Anterior cingulate cortex (tissue), 58 donors: ENCODE measurements around the gene CDH4.
A peak's percentile ranks its signal among the peaks of the same experiment; 100 is the strongest.

Experiments used
- DNase-seq, 58 donors: peaks; one replicate each; lab custom pipeline; 2025; lab: John Stamatoyannopoulos, UW

Gene CDH4

DNA sequence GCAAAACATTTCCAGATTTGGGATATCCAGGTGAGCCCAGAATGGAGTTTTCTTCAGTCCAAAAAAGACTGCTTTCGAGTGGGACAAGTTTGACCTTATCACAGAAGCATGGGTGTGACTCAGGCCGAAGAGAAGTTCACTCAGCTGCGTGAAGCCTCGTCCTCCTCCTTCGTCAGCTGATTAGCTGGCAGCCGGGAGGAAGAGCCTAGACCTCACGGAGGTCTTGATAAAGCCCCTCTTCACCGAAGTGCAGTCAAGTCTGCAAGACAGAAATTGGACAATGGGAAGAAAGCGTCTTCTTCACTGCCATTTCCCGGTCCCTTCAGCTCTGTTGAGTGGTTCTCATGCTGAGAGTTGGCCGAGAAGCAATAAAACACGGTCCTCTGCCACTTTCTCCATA is 449.7 kb downstream of the CDH4 start:
- no peak for DNase-seq

DNA sequence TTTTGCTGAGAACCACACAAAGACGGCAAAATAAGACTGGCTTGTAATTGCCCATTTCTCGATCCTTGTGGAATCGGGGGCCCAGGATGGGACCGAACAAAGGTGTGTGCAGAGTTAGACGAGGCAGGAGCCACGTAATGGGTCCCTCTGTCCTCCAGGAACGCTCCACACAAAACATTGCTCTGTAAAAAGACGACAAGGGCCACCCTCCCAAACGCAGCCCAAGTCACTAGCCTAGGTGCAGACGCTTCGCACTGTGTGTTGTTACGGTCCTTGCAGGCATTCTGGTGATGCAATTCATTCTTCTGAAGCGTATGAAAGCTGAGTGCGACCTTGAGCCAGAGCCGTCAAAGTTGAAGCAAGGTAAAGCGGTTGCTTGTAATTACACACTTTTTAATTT is 450.2 kb downstream of the CDH4 start:
- DNase-seq, result no peak

DNA sequence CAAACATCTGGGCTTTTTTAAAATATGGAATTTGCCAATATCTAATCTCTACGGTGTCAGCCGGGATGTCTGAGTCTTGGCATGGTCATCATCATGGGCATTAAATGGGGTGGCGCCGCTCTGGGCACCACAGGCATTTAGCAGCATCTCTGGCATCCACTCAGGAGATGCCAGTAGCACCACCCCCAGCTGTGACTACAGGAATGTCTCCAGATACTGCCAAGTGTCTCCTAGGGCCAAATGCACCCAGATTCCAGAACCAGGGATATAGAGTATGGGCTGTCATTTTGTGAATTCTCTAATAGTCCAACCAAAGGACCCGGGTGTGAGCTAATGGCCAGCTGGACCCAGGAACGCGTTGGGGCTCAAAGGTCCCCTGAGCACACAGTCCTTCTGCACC is 452.6 kb downstream of the CDH4 start:
- DNase-seq, result no peak

DNA sequence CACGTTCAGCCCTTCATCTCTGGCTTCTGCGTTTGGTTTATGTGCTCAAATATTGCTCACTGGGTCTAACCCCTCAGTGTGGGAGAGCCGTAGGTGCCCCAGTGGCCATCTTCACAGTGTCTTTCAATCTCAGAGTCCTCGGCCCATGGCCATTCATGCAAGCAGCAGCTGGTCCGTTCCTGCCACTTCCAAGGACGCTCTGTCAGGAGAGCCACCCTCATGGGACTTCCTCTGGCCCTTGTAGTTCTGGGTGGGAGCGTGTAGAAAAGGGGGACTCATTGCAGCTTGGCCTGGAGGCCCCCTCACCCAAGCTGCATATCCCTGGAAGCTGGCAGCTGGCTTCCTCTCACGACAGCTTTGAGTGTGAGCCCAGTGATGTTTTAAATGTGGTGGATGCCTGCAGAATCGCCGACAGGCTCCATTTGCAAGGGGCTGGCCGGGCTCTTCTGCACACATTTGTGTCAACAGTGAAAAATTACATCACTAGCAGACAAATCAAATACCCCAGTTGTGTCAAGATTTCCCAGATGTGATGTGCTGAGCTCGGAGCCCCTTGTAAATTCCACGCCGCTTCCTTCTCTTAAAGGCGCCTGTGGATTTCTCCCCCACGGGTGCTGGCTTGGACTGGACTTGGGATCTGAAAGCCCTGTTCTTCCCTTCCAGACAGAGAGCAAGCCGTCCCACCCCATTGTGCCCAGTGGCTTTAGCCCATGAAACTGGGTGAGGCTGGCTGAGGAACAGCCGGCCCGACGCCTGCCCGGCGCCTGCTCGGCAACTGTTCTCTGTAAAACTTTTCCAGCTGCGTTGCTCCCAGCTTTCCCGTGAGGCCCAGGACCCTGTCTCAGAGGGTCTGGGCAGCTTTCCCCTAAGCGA is 453.6 kb downstream of the CDH4 start:
- DNase-seq, result peak in 3 of 58 donors; percentile 3 to 34 (median 12)

DNA sequence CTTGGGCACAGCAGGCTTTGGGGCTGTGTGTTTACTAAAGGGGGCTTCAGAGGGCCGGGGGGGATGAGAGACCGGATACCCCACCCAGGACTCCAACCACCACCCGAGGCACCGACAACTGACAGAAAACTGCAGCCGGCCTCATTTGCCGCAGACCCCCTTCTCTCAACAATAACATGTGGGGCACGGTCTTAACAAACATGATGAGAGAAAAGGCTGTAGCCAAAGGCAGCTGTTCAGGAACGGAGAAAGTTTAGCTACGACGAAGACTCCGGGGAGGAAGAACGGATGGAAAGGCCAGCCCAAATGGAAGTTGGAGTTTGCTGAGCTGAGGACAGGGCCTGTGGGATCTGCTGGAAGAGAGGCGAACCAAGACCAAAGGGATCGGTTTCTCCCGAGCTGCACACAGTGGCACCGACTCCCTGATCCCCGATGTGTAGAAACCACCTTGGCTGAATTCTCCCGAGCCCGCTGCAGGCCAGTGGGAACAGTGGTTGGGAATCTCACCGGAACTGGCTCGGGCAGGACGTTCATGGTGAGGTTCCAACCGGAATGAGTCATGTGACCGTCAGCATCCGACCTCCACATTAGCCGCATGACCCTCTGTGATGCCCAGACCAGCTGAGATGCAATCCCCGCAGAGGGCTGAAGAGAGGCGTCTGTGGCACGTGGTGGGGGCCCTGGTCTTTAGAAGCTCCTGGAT is 454.3 kb downstream of the CDH4 start:
- no peak for DNase-seq

DNA sequence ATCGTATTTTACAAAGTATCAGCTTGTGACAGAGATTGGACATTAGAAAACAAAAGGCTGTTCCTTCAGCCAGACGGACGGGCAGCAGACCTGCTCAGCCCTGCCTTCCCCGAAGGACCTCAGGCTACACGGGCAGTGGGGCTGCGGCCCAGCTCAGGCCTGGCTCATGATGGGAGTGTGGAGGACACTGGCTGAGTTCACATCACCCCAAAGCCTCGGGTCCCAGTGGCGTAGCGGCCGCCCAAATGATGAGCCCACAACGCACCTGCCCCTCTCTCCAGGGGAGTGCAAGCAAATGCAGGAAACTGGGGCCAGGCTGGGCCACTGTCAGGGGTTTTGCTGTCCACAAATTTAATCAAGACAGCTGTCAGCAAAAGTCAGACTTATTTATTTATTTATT is 456.8 kb downstream of the CDH4 start:
- no peak for DNase-seq

DNA sequence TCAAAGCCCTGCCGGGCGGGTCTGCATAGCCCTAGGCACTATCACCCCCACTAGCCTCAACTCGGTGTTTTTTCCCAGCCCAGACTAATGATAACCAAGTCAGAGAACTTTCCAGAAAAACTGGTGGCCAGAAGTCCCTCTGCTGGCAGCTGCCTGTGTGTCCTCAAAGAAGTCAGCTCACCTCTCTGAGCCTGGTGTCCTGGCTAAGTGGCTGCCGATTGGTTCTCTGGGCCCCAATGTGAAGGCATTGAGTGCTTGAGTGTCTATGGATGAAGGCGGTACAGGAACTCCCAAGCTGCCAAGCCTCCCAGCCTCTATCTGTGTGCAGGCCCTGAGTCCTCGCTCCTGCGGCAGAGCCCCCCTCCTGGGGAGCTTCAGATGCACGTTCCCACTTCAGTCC is 458.0 kb downstream of the CDH4 start:
- DNase-seq, result no peak

DNA sequence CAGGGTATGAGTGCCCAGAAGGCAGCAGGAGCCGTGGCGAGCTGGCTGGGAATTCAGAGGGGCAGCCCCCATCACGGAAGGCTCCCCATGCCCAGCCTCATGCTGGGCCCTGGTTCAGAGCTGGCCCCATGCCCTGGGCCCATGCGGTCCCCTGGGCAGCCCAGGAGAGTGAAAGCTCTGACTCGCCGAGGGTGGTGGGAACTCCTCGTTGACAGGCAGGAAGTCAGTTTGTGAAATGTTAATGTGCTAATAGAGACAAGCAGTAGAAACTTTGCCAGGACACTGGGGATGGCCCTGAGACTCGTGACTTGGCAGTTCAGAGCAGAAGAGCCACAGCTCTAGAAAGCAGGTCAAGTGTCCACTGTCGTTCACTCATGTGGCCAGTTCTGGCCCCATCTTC is 460.6 kb downstream of the CDH4 start:
- DNase-seq, result no peak

DNA sequence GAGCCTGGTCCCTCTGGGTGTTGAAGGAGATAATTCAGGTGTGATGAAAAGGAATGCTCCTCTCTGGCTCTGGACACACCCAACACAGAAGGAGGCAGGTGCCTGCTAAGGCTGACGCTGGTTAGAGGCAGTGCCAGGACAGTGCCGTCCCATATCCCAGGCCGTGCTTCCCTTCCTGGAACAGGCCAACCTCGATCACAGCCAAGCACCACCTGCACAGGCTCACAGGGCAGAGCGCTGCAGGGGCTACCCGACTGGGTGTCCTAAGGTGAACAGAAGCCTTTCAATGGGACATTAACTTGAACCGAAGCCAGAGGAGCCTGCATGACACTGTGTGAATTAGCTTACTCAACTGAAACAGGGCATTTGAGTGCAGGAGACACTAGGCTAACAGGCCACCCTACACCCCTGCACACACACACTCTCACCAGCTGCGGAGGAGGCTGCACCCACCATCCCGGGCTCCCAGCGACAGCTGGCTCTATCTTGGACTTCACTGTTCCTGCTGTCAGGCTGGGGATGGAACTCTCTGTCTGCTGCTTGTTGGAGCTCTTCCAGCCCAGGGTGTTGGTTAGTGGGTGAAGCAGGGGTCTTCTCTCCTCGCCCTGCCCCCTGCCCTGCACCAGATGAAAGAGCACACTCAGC is 466.4 kb downstream of the CDH4 start:
- DNase-seq, result no peak

DNA sequence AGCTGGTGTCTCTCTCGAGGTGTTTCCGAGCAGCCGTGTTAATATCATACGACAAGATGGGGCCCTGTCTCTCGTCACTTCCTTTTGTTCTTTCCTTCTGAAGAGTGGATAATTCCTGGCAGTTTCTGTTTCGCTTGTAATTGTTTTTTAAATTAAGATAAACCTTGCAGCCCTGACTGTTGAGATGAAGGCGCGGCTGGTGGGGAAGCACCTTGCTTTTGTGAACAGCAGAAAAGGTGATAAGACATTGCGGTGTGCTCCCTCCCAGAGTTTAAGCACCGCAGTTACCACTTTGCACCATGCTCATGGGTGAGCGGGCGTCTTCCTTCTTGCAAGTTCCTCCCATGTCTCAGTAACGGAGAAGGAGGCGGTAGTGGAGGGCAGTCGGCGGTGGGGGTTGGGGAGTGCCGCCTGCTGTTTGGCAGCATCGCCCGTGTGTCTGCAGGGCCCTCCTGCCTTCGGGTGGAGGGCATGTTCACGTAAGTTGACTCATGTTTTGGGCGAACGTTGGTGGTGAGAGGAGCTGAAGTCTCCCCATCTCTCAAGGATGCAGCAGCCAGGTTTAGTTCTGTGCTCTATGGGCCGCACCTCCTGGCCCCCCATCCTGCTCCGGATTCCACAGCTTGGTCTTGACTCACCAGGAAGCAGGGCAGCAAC is 467.8 kb downstream of the CDH4 start:
- no peak for DNase-seq

DNA sequence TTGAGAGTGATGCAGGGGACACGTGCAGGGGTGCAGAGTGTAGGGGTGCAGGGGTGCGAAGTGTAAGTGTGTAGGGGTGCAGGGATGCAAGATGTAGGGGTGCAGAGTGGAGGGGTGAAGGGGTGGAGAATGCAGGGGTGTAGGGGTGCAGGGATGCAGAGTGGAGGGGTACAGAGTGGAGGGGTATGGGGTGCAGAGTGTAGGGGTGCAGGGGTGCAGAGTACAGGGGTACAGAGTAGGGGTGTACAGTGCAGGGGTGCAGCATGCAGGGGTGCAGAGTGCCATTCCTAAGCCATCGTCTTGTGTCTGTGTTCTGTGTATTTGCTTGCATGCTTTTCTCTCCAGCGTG is 468.3 kb downstream of the CDH4 start:
- DNase-seq, result no peak

DNA sequence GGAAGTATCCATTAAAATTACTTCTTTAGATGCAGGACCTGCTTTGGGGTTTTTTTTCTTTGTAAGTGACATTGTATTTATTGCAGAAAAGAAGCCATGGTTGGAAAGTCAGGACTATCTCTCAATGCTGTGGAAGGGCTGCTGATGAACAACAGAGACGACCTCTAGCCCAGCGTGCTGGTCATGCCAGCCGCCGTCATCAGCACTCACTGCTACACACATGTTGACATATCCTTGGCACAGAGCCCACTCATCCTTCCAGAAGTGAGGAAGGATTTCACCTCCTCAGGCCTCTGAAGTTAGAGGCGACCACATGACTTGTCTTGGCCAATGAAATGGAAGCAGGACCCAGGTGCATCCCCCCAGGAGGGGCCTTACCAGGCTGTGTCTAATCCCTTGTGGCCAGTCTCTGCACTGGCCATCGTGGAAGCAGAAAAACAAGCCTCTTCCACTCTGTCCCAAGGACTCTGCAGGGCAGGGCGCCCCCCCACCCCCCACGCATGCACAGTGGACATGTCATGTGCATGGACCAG is 470.2 kb downstream of the CDH4 start:
- DNase-seq, result peak in 2 of 58 donors; percentile 6 to 12

DNA sequence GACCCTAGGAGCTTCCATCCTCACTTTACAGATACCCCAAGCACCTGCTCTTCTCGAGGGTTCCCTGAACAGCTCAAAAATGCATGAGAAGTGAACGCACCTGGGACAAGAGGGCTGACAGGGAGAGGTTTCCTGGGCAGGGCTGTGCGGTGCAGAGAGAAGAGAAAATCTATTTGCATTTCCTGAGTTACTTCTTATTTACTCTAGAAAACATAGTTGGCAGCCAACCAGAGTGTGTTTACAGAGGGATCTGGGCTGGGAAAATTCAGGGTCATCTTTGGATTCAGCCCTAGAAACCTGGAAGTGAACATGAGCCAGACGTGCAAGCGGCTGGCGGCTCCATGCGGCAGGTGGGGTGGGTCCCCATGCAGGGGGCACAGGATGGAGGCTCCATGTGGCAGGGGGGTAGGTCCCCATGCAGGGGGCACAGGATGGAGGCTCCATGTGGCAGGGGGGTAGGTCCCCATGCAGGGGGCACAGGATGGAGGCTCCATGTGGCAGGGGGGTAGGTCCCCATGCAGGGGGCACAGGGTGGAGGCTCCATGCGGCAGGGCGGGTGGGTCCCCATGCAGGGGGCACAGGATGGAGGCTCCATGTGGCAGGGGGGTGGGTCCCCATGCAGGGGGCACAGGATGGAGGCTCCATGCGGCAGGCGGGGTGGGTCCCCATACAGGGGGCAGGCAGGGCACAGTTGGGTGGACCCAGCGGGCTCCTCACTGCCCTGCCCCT is 471.6 kb downstream of the CDH4 start:
- no peak for DNase-seq

DNA sequence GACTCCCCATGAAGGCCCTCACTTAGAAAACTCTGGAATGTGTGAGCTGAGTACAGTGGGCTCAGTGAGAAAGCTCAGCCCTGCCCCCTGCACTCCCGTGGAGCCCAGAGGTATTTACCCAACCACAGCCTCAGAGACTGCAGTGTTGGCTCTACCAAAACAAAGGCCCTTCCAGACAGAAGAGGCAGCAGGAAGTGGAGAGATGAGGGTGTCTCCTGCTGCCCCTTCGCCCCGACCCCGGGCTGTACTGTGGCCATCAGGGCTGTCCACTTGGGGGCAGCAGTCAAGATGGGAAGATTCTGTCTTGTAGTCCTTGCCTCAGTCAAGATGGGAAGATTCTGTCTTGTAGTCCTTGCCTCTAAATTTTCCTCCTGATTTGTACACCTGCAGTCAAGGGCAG is 472.3 kb downstream of the CDH4 start:
- DNase-seq, result peak in 2 of 58 donors; percentile 10 to 15

DNA sequence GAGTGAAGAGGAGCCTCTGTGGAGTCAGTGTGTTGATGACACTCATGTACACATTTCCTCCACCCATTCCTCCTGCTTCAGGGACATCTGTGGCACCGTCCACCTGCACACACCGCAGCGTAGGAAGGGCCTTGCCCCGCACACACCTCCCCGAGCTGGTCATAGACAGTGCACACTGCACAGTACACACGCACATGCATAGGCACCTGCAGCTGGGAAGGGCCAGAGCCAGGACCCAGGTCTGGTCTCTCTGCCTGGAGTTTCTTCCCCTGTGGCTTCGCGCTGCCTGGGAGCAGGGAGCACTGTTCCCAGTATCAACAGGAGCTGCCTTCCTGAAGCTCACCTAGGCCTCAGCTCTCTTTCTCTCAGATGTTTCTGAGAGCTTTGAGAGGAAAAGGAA is 473.1 kb downstream of the CDH4 start:
- DNase-seq, result no peak

DNA sequence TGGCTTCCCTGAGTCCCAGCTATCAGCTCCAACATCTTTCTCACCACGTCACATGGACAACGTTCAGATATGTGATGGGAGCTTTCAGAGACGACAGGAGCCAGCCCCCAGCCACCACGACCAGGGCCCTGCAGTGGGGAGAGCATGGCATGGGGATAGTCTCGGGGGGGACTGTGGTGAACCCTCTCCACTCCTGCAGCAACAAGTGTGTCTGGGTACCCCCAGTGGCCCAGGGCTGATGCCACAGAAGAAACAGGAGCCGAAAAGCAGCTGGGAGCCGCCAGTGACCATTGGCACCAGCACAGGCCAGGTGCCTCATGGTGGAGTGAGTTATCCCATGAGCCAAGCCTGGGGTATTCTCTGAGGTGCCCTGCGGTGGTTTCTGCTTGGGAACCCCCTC is 473.9 kb downstream of the CDH4 start:
- no peak for DNase-seq

DNA sequence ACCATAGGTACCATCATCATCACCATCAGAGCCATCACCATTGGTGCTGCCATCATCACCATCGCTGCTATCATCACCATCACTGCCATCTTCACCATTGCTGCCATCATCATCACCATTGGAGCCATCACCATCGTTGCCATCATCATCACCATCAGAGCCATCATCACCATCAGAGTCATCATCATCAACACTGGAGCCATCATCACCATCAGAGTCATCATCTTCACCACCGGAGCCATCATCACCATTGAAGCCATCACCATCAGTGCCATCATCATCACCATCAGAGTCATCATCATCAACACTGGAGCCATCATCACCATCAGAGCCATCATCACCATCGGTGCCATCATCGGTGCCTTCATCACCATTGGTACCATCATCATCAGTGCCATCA is 474.9 kb downstream of the CDH4 start:
- DNase-seq, result no peak

DNA sequence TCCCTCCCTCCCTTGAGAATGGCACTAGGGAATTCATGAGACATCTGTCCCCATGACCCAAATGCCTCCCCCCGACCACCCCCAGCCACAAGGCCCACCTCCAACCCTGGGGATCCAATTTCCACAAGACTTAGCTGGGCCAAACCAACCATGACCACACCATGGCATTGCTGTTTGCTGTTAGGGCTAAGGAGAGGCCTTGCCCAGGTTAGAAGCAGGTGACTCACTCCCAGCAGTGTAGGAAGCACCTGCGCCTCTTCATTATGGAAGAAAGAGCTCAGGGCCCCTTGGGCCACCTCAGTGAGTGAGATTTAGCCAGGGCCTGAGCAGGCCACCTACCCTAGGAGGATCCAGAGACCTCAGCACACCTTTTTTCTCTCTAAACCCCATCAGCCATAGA is 475.7 kb downstream of the CDH4 start:
- DNase-seq, result no peak

DNA sequence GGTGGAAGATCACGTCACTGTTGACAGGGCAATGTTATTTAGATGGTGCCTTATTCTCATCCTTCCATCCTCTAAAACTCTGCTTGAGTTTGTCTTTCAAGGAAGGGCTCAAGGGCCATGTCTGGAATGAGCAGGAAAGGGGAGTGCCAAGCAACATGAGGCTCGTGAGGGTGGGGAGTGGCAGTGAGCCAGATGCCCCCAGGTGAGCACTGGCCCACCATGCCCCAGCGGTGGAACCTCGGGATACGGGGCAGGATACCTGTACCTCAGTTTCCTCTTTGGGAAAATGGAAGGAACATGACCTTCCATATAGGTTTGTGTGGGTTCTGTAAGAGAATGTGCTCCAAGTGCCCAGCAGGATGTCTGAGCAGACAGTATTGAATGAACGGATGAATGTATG is 476.3 kb downstream of the CDH4 start:
- DNase-seq, result no peak
